HG03575 (cell line): ENCODE data around the gene MS4A2.
"Not testable (repeated sequence)": the region's sequence is repeated elsewhere in the genome, so short reads cannot be mapped to it uniquely, and the experiment has no call there.

Experiments used
- ATAC-seq: cut with Tn5 transposase; IDR thresholded peaks from one replicate; pipeline ENCODE4 v1.9.1; 2021; ENCODE audit not compliant: unreplicated experiment, insufficient number of reproducible peaks, low FRiP score; ENCODE audit errors: extremely low read depth

Gene MS4A2

GRCh38 chr11:60097189-60097588 is 8.7 kb downstream of the MS4A2 start:
- ATAC-seq, result no peak

GRCh38 chr11:60098508-60098907 is 10.0 kb downstream of the MS4A2 start:
- ATAC-seq, result no peak

GRCh38 chr11:60100516-60100915 is 12.1 kb downstream of the MS4A2 start:
- ATAC-seq, result no peak

- not testable (repeated sequence) for ATAC-seq
Measured at GRCh38 chr11:60101368-60101767, 12.9 kb downstream of the MS4A2 start.

- ATAC-seq, result not testable (repeated sequence)
Measured at GRCh38 chr11:60104471-60105115, 16.1 kb downstream of the MS4A2 start.

GRCh38 chr11:60108631-60109030 is 20.2 kb downstream of the MS4A2 start:
- not testable (repeated sequence) for ATAC-seq

GRCh38 chr11:60111793-60112192 is 23.3 kb downstream of the MS4A2 start:
- no peak for ATAC-seq

GRCh38 chr11:60116996-60117790 is 28.7 kb downstream of the MS4A2 start:
- ATAC-seq, result no peak

- ATAC-seq, result no peak
Measured at GRCh38 chr11:60118338-60118737, 29.9 kb downstream of the MS4A2 start.

GRCh38 chr11:60119710-60120109 is 31.2 kb downstream of the MS4A2 start:
- no peak for ATAC-seq

GRCh38 chr11:60121264-60121663 is 32.8 kb downstream of the MS4A2 start:
- no peak for ATAC-seq

GRCh38 chr11:60122414-60123036 is 34.1 kb downstream of the MS4A2 start:
- ATAC-seq, result no peak

- no peak for ATAC-seq
Measured at GRCh38 chr11:60124802-60125432, 36.5 kb downstream of the MS4A2 start.

- ATAC-seq, result no peak
Measured at GRCh38 chr11:60125956-60126585, 37.6 kb downstream of the MS4A2 start.

GRCh38 chr11:60127311-60127811 is 38.9 kb downstream of the MS4A2 start:
- ATAC-seq, result no peak

- no peak for ATAC-seq
Measured at GRCh38 chr11:60128376-60128775, 39.9 kb downstream of the MS4A2 start.

- ATAC-seq, result not testable (repeated sequence)
Measured at GRCh38 chr11:60128866-60129265, 40.4 kb downstream of the MS4A2 start.

GRCh38 chr11:60129853-60130252 is 41.4 kb downstream of the MS4A2 start:
- ATAC-seq, result no peak

- ATAC-seq, result no peak
Measured at GRCh38 chr11:60130496-60130895, 42.0 kb downstream of the MS4A2 start.
